Right lobe of liver (tissue), 6 donors: ENCODE results near the gene MAJIN. TPM values are rescaled to one million over a fixed set of nuclear protein-coding genes. Genes with fewer than 3 reads are reported as not detected.

Experiments used
- ATAC-seq, 4 donors: fragments of 200-7000 bp; cut with Tn5 transposase; one replicate each; pipeline ENCODE4 v1.9.1; 2020; ENCODE audit warnings: mild to moderate bottlenecking in 4 of 4, moderate library complexity in 4 of 4
- DNase-seq, 3 donors: peaks; one replicate each; pipeline ENCODE4 v3.0.0-alpha.2; 2020
- H3K27ac ChIP-seq, 3 donors: fragments of 200-600 bp; one replicate each; pipeline ENCODE4 v1.8.0; 2022
- H3K27me3 ChIP-seq, 2 donors: fragments of 200-600 bp; one replicate each; pipeline ENCODE4 v1.8.0; 2022
- H3K36me3 ChIP-seq, 4 donors: fragments of 200-600 bp; sonication (generic) in 1 of 4; one replicate each; pipeline versions ENCODE4 v1.5.1 to v1.8.0; 2017 to 2022; ENCODE audit warnings: control low read depth in 1 of 4
- H3K4me1 ChIP-seq, 4 donors: fragments of 200-600 bp; sonication (generic) in 1 of 4; one replicate each; pipeline versions ENCODE4 v1.5.1 to v1.8.0; 2017 to 2022; ENCODE audit warnings: control low read depth in 1 of 4
- H3K4me3 ChIP-seq, 3 donors: fragments of 200-600 bp; one replicate each; pipeline ENCODE4 v1.8.0; 2022
- H3K9me3 ChIP-seq, 4 donors: fragments of 200-600 bp; sonication (generic) in 1 of 4; one replicate each; pipeline versions ENCODE4 v1.5.1 to v1.8.0; 2017 to 2022; ENCODE audit warnings: control low read depth in 1 of 4
- POLR2A ChIP-seq: fragments of 450-650 bp; IDR thresholded peaks from one replicate; pipeline ENCODE4 v1.6.1; 2017; ENCODE audit warnings: antibody characterized with exemption, mild to moderate bottlenecking
- WGBS: methylation state at CpG from one replicate; pipeline ENCODE4 v1.1.6; 2018; ENCODE audit warnings: low coverage, low lambda C conversion rate; ENCODE audit not compliant: insufficient coverage; ENCODE audit errors: missing lambda C conversion rate; 5-methylcytosine and 5-hydroxymethylcytosine counted together
- intact Hi-C, 2 donors: fragments of 100-400 bp; cut with DNase I; formaldehyde crosslinking; loops; one replicate each; pipeline versions ENCODE4 v1.11.2 to v1.14.1; 2022
- total RNA-seq, 6 experiments: library from RNA; depleted of rRNA in 2 of 6; stranded (reverse); fragments of >200 nt in 2 of 6; fragmentation: NEBNext Ultra II Directional in 3 of 6; extraction: Animal tissue kit (Norgen Biotek cat#: 25700) in 3 of 6; gene quantifications; one replicate each; pipeline versions ENCODE4 v1.1.0 to v1.2.4, GENCODE V29; 2016 to 2023
- TF ChIP-seq, protein P1 (sequence below), 4 donors: fragments of 200-600 bp in 3 of 4; fragments of 450-650 bp in 1 of 4; IDR thresholded peaks; one replicate each; pipeline versions ENCODE4 v1.5.1 to v1.8.0; 2016 to 2022; ENCODE audit warnings: antibody characterized with exemption in 4 of 4, mild to moderate bottlenecking in 2 of 4
- donor health status: DM: no; HTN: yes; CAD: no.
- donor health status: DM: no; HTN: no; CAD: no.
- donor health status: DM: no; HTN: no; CAD: no.
- donor health status: DM: no; HTN: yes; CAD: no.
- donor health status: DM: no; HTN: yes; CAD: no.

Gene MAJIN
- total RNA-seq, 6 experiments from 2014 or later = 0.33 to 0.86 TPM; not detected in 4

DNA sequence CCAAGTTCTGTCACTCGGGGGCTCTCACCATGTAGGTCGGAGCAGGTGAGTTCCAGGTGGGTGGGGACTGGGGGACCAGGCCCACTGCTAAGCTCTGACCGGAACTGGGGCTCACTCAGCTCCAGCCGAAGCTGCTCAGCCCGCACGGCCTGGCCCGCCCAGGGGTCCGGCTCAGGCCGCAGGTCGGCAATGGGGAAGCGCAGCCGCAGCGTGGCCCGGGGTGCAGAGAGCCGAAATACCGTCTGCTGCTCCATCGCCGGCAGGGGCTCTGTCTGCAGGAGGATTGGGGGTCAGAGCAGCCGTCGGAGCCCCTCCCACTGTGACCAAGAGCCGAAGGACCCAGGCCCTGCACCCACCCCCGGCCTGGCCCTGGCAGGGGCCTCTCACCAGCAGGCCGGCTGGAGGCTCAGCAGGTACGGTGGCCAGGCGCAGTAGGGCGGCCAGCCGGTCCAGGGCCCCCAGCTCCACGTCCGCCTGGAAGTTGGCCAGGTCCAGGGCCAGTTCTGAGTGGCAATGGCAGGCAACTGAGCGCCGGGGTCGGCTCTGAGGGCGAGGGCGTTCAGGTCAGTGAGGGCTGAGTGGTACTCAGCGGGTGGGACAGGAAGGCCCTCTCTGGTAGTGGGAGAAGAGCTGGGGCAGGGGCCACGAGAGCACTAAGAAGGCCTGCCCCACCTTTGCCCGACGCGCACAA lies 62.1 kb downstream of the MAJIN start:
- TF ChIP-seq, protein P1, sequence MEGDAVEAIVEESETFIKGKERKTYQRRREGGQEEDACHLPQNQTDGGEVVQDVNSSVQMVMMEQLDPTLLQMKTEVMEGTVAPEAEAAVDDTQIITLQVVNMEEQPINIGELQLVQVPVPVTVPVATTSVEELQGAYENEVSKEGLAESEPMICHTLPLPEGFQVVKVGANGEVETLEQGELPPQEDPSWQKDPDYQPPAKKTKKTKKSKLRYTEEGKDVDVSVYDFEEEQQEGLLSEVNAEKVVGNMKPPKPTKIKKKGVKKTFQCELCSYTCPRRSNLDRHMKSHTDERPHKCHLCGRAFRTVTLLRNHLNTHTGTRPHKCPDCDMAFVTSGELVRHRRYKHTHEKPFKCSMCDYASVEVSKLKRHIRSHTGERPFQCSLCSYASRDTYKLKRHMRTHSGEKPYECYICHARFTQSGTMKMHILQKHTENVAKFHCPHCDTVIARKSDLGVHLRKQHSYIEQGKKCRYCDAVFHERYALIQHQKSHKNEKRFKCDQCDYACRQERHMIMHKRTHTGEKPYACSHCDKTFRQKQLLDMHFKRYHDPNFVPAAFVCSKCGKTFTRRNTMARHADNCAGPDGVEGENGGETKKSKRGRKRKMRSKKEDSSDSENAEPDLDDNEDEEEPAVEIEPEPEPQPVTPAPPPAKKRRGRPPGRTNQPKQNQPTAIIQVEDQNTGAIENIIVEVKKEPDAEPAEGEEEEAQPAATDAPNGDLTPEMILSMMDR (IDR thresholded peaks at IDR 0.05) = no peak
- no peak for DNase-seq
- H3K36me3 ChIP-seq = peaks cover 5 to 86% (median 35%) of the 10 kb centered on the region in 4 donors
- H3K27ac ChIP-seq = no peak overlapping the region
- H3K9me3 ChIP-seq = no peaks in the 10 kb centered on the region
- no peak for ATAC-seq
- no peaks in the 10 kb centered on the region for H3K4me1 ChIP-seq
- no peak overlapping the region for H3K4me3 ChIP-seq
- WGBS = no CpG with 5 or more reads among the region's 39 CpGs
- H3K27me3 ChIP-seq = no peaks in the 10 kb centered on the region
- intact Hi-C loops = no loop called here

DNA sequence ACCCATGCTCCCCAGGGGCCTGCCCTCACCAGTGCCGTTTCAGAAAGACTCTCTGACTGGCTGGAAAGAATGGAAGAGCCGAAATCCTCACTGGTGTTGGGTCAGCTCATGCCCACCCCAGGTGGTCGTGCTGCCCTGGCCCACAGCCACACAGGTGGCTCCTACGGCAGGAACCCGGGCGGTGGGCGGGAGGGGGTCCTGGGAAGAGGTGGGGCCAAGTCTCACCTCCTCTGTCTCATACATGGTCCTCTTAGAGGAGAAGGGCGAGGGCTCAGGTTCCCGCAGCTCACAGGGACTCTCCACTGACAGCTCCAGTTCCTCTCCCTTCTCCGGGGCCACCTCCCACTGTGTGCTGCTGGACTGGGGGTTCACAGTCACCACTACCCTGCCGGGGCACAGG lies 63.1 kb downstream of the MAJIN start:
- ATAC-seq = no peak
- 57% methylated on average over 3 of the region's 11 CpGs for WGBS
- Histone ChIP-seq H3K27me3 (no peaks in the 10 kb centered on the region), H3K9me3 (no peaks in the 10 kb centered on the region), H3K4me1 (no peaks in the 10 kb centered on the region), H3K4me3 (no peak overlapping the region), H3K27ac (no peak overlapping the region), H3K36me3 (peaks cover 5 to 82% (median 36%) of the 10 kb centered on the region in 4 donors)
- DNase-seq = no peak
- intact Hi-C loops = no loop called here
- no peak for TF ChIP-seq POLR2A
- TF ChIP-seq, protein P1 (IDR thresholded peaks at IDR 0.05) = no peak

DNA sequence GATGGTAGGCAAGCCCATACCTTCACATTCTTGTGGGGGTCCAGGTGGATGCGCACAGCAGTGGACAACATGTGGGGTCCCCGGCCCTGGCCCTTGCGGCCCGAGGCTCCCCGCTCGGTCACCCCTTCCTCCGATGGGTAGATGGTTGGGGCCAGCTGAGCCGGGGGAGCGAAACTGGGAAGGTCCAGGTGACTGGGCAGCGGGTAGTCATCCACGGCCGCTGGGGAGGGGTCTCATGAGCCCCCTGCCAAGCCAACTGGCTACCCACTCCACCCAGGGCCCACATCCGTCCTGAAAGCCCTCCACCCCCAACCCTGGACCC lies 65.6 kb downstream of the MAJIN start:
- no CpG with 5 or more reads among the region's 13 CpGs for WGBS
- TF ChIP-seq POLR2A = no peak
- TF ChIP-seq, protein P1 (IDR thresholded peaks at IDR 0.05) = no peak
- intact Hi-C loops = no loop called here
- Histone ChIP-seq H3K27me3 (no peaks in the 10 kb centered on the region), H3K9me3 (no peaks in the 10 kb centered on the region), H3K4me3 (no peak overlapping the region), H3K27ac (no peak overlapping the region), H3K36me3 (peaks cover 0 to 82% (median 33%) of the 10 kb centered on the region in 4 donors), H3K4me1 (no peaks in the 10 kb centered on the region)
- DNase-seq = peak in 1 of 3 donors; percentile 48
- no peak for ATAC-seq

DNA sequence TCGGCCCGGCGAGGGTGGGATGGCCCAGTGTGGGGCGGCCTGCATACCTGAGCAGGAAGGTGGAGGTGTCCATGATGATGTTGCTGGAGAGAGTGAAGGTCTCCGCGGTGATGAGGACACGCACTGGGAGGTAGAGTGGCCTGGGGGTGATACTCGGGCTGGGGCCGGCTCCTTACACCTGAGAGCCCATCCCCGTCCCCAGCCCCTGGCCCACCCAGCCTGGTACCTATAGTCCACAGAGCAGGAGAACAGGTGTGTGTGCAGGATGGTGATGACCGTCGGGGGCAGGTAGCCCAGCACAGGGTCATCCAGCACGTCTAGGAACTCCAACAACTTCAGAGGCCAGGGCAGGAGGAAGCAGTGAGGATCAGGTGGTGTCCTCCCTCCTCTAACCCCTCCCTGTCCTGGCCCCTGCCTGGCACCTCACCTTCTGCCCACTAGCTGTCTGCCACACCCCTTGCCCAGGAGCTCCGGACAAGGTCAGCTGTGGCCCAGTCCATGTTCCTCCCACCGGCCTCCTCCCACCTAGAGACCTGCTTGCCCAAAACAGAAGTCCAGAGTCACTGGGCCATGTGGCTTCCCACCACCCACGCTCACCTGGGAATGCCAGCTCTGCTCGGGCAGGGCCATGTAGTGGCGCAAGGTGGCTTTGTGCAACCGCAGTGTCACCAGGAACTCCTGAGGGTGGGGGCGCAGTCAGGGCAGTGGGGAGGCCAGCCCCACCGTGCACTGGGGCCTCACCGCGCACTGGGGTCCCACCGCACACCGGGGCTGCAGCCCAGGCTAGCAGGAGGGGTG lies 66.2 kb downstream of the MAJIN start:
- H3K4me3 ChIP-seq = no peak overlapping the region
- H3K4me1 ChIP-seq = no peaks in the 10 kb centered on the region
- peaks cover 0 to 82% (median 34%) of the 10 kb centered on the region in 4 donors for H3K36me3 ChIP-seq
- TF ChIP-seq, protein P1 (IDR thresholded peaks at IDR 0.05) = no peak
- TF ChIP-seq POLR2A = no peak
- WGBS = 73% methylated on average over 3 of the region's 25 CpGs
- no peak overlapping the region for H3K27ac ChIP-seq
- ATAC-seq = peak in 1 of 4 donors; percentile 30
- intact Hi-C loops = no loop called here
- no peaks in the 10 kb centered on the region for H3K9me3 ChIP-seq
- peak in 1 of 3 donors; percentile 47 for DNase-seq
- no peaks in the 10 kb centered on the region for H3K27me3 ChIP-seq
